AG10803 (cell line): Measurements from ENCODE around the gene OSBPL10.

Experiments used
- DNase-seq: peaks from one replicate; pipeline ENCODE4 v3.0.0; 2010; ENCODE audit warnings: low read depth
- H3K4me3 ChIP-seq: 2 replicates; pipeline ENCODE4 v1.5.1; 2011; ENCODE audit warnings: mild to moderate bottlenecking, low read length, control low read depth
- CTCF ChIP-seq: conservative IDR thresholded peaks from 2 replicates; pipeline ENCODE4 v1.5.1; 2011; ENCODE audit warnings: mild to moderate bottlenecking, low read length, control low read depth, inconsistent platforms

Gene OSBPL10

GRCh38 chr3:31620656-31621055, 360.4 kb downstream of the OSBPL10 start:
- no peak for TF ChIP-seq CTCF
- H3K4me3 ChIP-seq, result no peak overlapping the region
- no peak for DNase-seq

GRCh38 chr3:31616711-31617110, 364.4 kb downstream of the OSBPL10 start:
- no peak overlapping the region for H3K4me3 ChIP-seq
- TF ChIP-seq CTCF, result no peak
- no peak for DNase-seq

- DNase-seq, result no peak
- no peak overlapping the region for H3K4me3 ChIP-seq
- no peak for TF ChIP-seq CTCF
Observed at GRCh38 chr3:31615071-31615875, 365.8 kb downstream of the OSBPL10 start.

GRCh38 chr3:31614162-31614921, 366.7 kb downstream of the OSBPL10 start:
- no peak for DNase-seq
- no peak overlapping the region for H3K4me3 ChIP-seq
- no peak for TF ChIP-seq CTCF

GRCh38 chr3:31613654-31614053, 367.4 kb downstream of the OSBPL10 start:
- TF ChIP-seq CTCF, result no peak
- DNase-seq, result no peak
- H3K4me3 ChIP-seq, result no peak overlapping the region

GRCh38 chr3:31613177-31613576, 367.9 kb downstream of the OSBPL10 start:
- no peak overlapping the region for H3K4me3 ChIP-seq
- DNase-seq, result no peak
- TF ChIP-seq CTCF, result no peak
